GM23248 (cell line): ENCODE measurements around the gene HMMR. TPM values are rescaled to one million over a fixed set of nuclear protein-coding genes. Genes with fewer than 3 reads are reported as not detected.

Source experiments
- DNase-seq: peaks from one replicate; pipeline ENCODE4 v3.0.0-alpha.2; 2015
- H2AFZ ChIP-seq: fragments of 200-600 bp; sonication (generic); 2 replicates; pipeline ENCODE4 v1.6.1; 2016; ENCODE audit warnings: antibody characterized with exemption
- H3F3A ChIP-seq: fragments of 200-600 bp; sonication (generic); 2 replicates; pipeline ENCODE4 v1.6.1; 2016; ENCODE audit warnings: mild to moderate bottlenecking, antibody characterized with exemption, mixed run types; ENCODE audit not compliant: insufficient read depth
- H3K27ac ChIP-seq: fragments of 200-600 bp; sonication (generic); 2 replicates; pipeline ENCODE4 v1.5.1; 2016; ENCODE audit warnings: mild to moderate bottlenecking
- H3K27me3 ChIP-seq: fragments of 200-600 bp; sonication (generic); replicated peaks from 2 replicates; pipeline ENCODE4 v1.6.1; 2016; ENCODE audit warnings: mild to moderate bottlenecking; ENCODE audit not compliant: insufficient read depth
- H3K36me3 ChIP-seq: fragments of 200-600 bp; sonication (generic); 2 replicates; pipeline ENCODE4 v1.6.1; 2016; ENCODE audit warnings: low read depth, mild to moderate bottlenecking
- H3K4me1 ChIP-seq: fragments of 200-600 bp; sonication (generic); 2 replicates; pipeline ENCODE4 v1.6.1; 2016; ENCODE audit warnings: mild to moderate bottlenecking; ENCODE audit not compliant: insufficient read depth
- H3K4me2 ChIP-seq: fragments of 200-600 bp; sonication (generic); one replicate; pipeline ENCODE4 v1.6.1; 2016; ENCODE audit warnings: mild to moderate bottlenecking; ENCODE audit not compliant: unreplicated experiment
- H3K4me3 ChIP-seq: fragments of 200-600 bp; sonication (generic); 2 replicates; pipeline ENCODE4 v1.5.1; 2016; ENCODE audit warnings: mild to moderate bottlenecking
- H3K79me2 ChIP-seq: fragments of 200-600 bp; sonication (generic); 2 replicates; pipeline ENCODE4 v1.6.1; 2016; ENCODE audit warnings: mild to moderate bottlenecking; ENCODE audit not compliant: insufficient read depth
- H3K9ac ChIP-seq: fragments of 200-600 bp; sonication (generic); 2 replicates; pipeline ENCODE4 v1.6.1; 2016; ENCODE audit warnings: mild to moderate bottlenecking
- H3K9me2 ChIP-seq: fragments of 200-600 bp; sonication (generic); 2 replicates; pipeline ENCODE4 v1.6.1; 2016; ENCODE audit warnings: mixed run types, mild to moderate bottlenecking, moderate library complexity; ENCODE audit not compliant: insufficient read depth
- H3K9me3 ChIP-seq: fragments of 200-600 bp; sonication (generic); one replicate; pipeline ENCODE4 v1.6.1; 2017; ENCODE audit warnings: low read depth
- H4K20me1 ChIP-seq: fragments of 200-600 bp; sonication (generic); 2 replicates; pipeline ENCODE4 v1.6.0; 2016; ENCODE audit not compliant: insufficient read depth
- EZH2 ChIP-seq: fragments of 200-600 bp; sonication (generic); IDR thresholded peaks from 2 replicates; pipeline ENCODE4 v1.6.1; 2018; ENCODE audit warnings: antibody characterized with exemption, mild to moderate bottlenecking; ENCODE audit not compliant: insufficient read depth, poor library complexity, severe bottlenecking
- EZH2phosphoT487 ChIP-seq: fragments of 200-600 bp; sonication (generic); IDR thresholded peaks from 2 replicates; pipeline ENCODE4 v1.6.1; 2018; ENCODE audit warnings: antibody characterized with exemption, moderate library complexity, mild to moderate bottlenecking, low read depth; ENCODE audit not compliant: insufficient read depth
- WGBS, 2 experiments: methylation state at CpG; one replicate each; pipeline ENCODE4 v1.1.6; 2015 to 2017; ENCODE audit warnings: low lambda C conversion rate in 2 of 2, low coverage in 1 of 2; ENCODE audit errors: missing lambda C conversion rate in 2 of 2; 5-methylcytosine and 5-hydroxymethylcytosine counted together
- in situ Hi-C: fragments of 300-500 bp; cut with MboI; formaldehyde crosslinking; loops from 2 replicates; pipeline ENCODE4 v1.15.0; 2020
- polyA plus RNA-seq: library from polyadenylated mRNA; unstranded; fragments of >200 nt; fragmentation: Nextera tagmentation; extraction: Ambion mirVana; gene quantifications from 2 replicates; pipeline ENCODE4 v1.2.1, GENCODE V29; 2016
- total RNA-seq: library from RNA; depleted of rRNA; stranded (reverse); fragments of >200 nt; shearing (Covaris generic); gene quantifications from 2 replicates; pipeline ENCODE4 v1.2.3, GENCODE V29; 2014

HMMR gene
- total and polyA plus RNA-seq, 2 experiments from 2014 or later, result 10.7 to 16.4 TPM

- Histone ChIP-seq H3K27me3 (0 out of 2 replicates have a peak, but pooled peaks cover 3% of the 10 kb centered on the region), H3K4me3 (no peak overlapping the region), H2AFZ (no peak overlapping the region), H3K4me1 (no peaks in the 10 kb centered on the region), H3K4me2 (no peak overlapping the region), H3K9ac (no peak overlapping the region), H3K9me2 (no peaks in the 10 kb centered on the region), H3K36me3 (no peaks in the 10 kb centered on the region), H3F3A (no peaks in the 10 kb centered on the region), H4K20me1 (no peaks in the 10 kb centered on the region), H3K27ac (no peak overlapping the region), H3K79me2 (peaks cover 2% of the 10 kb centered on the region), H3K9me3 (no peaks in the 10 kb centered on the region)
- TF ChIP-seq EZH2, result no peak
- no peak for TF ChIP-seq EZH2phosphoT487
- no peak for DNase-seq
- WGBS, 2 experiments, result 25 to 30% methylated on average over 1 of the region's 1 CpG
- in situ Hi-C loops, result no loop called here
These were observed 27.9 kb upstream of the HMMR start for GRCh38 chr5:163432544-163432943.

GRCh38 chr5:163433271-163433670 lies 27.2 kb upstream of the HMMR start:
- in situ Hi-C loops, result no loop called here
- TF ChIP-seq EZH2phosphoT487, result no peak
- no peak for TF ChIP-seq EZH2
- WGBS, 2 experiments, result 40 to 45% methylated on average over 5 of the region's 5 CpGs
- H3K9ac ChIP-seq, result no peak overlapping the region
- peaks cover 9% of the 10 kb centered on the region for H3K79me2 ChIP-seq
- H2AFZ ChIP-seq, result no peak overlapping the region
- peaks cover under 1% of the 10 kb centered on the region for H3K4me1 ChIP-seq
- 0 out of 2 replicates have a peak, but pooled peaks cover 3% of the 10 kb centered on the region for H3K27me3 ChIP-seq
- DNase-seq, result no peak
- no peak overlapping the region for H3K27ac ChIP-seq
- no peak overlapping the region for H3K4me2 ChIP-seq
- H3K36me3 ChIP-seq, result no peaks in the 10 kb centered on the region
- no peaks in the 10 kb centered on the region for H3K9me2 ChIP-seq
- no peak overlapping the region for H3K4me3 ChIP-seq
- no peaks in the 10 kb centered on the region for H3F3A ChIP-seq
- no peaks in the 10 kb centered on the region for H4K20me1 ChIP-seq
- no peaks in the 10 kb centered on the region for H3K9me3 ChIP-seq

- 66 to 71% methylated on average over 3 of the region's 3 CpGs for WGBS, 2 experiments
- Histone ChIP-seq H3K9me3 (no peaks in the 10 kb centered on the region), H4K20me1 (no peaks in the 10 kb centered on the region), H3K4me1 (peaks cover 12% of the 10 kb centered on the region), H3K9me2 (no peaks in the 10 kb centered on the region), H3K79me2 (peaks cover 21% of the 10 kb centered on the region), H3K27me3 (0 out of 2 replicates have a peak, but pooled peaks cover 3% of the 10 kb centered on the region), H3K9ac (no peak overlapping the region), H3K36me3 (peaks cover 4% of the 10 kb centered on the region), H3K27ac (no peak overlapping the region), H3K4me3 (no peak overlapping the region), H3F3A (no peaks in the 10 kb centered on the region), H2AFZ (no peak overlapping the region), H3K4me2 (no peak overlapping the region)
- no peak for TF ChIP-seq EZH2
- TF ChIP-seq EZH2phosphoT487, result no peak
- in situ Hi-C loops, result no loop called here
- DNase-seq, result no peak
These were observed 26.0 kb upstream of the HMMR start for GRCh38 chr5:163434401-163434866.

- in situ Hi-C loops, result no loop called here
These were observed 23.9 kb upstream of the HMMR start for GRCh38 chr5:163436515-163436914.

GRCh38 chr5:163437011-163437308 lies 23.5 kb upstream of the HMMR start:
- Histone ChIP-seq H3K4me3 (peak overlapping the region; percentile 98), H3K27me3 (no peaks in the 10 kb centered on the region), H3F3A (no peaks in the 10 kb centered on the region), H3K79me2 (peaks cover 46% of the 10 kb centered on the region), H3K4me1 (peaks cover 29% of the 10 kb centered on the region), H4K20me1 (peaks cover 5% of the 10 kb centered on the region; the same call in 1 of the 2 replicates), H3K36me3 (peaks cover 28% of the 10 kb centered on the region), H3K4me2 (peak overlapping the region; percentile 93), H3K27ac (no peak overlapping the region), H3K9ac (peak overlapping the region; percentile 98), H3K9me3 (no peaks in the 10 kb centered on the region), H3K9me2 (no peaks in the 10 kb centered on the region), H2AFZ (peak overlapping the region; percentile 91)
- in situ Hi-C loops, result no loop called here
- no peak for DNase-seq
- TF ChIP-seq EZH2, result no peak
- no peak for TF ChIP-seq EZH2phosphoT487
- WGBS, 2 experiments, result 2 to 3% methylated on average over 6 of the region's 6 CpGs

More at GRCh38 chr5:163436515-163436914, 23.9 kb upstream of the HMMR start:
- Histone ChIP-seq H3K9me3 (no peaks in the 10 kb centered on the region), H3K4me1 (peaks cover 29% of the 10 kb centered on the region), H3K27ac (no peak overlapping the region), H3K9ac (no peak overlapping the region), H3K4me2 (no peak overlapping the region), H3K27me3 (no peaks in the 10 kb centered on the region), H3F3A (no peaks in the 10 kb centered on the region), H3K4me3 (peak overlapping the region; percentile 98; the same call in 1 of the 2 replicates), H3K9me2 (no peaks in the 10 kb centered on the region), H4K20me1 (0 out of 2 replicates have a peak, but pooled peaks cover under 1% of the 10 kb centered on the region), H3K36me3 (peaks cover 23% of the 10 kb centered on the region), H2AFZ (peak overlapping the region; percentile 91), H3K79me2 (peaks cover 42% of the 10 kb centered on the region)
- WGBS, 2 experiments, result 78 to 82% methylated on average over 4 of the region's 4 CpGs
- no peak for TF ChIP-seq EZH2
- DNase-seq, result no peak
